PC-3 (cell line): ENCODE results near the gene NPAS1. TPM values are rescaled to one million over a fixed set of nuclear protein-coding genes. Genes with fewer than 3 reads are reported as not detected.

Experiments
- ATAC-seq: fragments of 200-7000 bp; cut with Tn5 transposase; 2 replicates; pipeline ENCODE4 v1.9.1; 2020; ENCODE audit warnings: mild to moderate bottlenecking, moderate library complexity
- BruUV-seq: library from RNA; stranded (reverse); fragments of 400-500 nt; replicated peaks from 2 replicates; lab custom pipeline; 2021; lab: Mats Ljungman, UMichigan
- CTCF ChIA-PET: fragments of 300-600 bp; sonication (Branson Sonifier 250); formaldehyde crosslinking; loops from one replicate; lab custom pipeline; 2022; ENCODE audit warnings: antibody characterized with exemption; lab: Charles Lee
- POLR2A ChIA-PET: fragments of 300-600 bp; sonication (Branson Sonifier 250); formaldehyde crosslinking; loops from one replicate; lab custom pipeline; 2022; ENCODE audit warnings: antibody characterized with exemption; ENCODE audit not compliant: unreplicated experiment; lab: Charles Lee
- DNase-seq: peaks from one replicate; pipeline ENCODE4 v3.0.0-alpha.2; 2015
- H2AFZ ChIP-seq: fragments of 300-600 bp; sonication (generic); 2 replicates; pipeline ENCODE4 v1.6.0; 2016; ENCODE audit warnings: antibody characterized with exemption, low read length
- H3F3A ChIP-seq: fragments of 300-600 bp; sonication (generic); one replicate; pipeline ENCODE4 v1.6.0; 2017; ENCODE audit warnings: antibody characterized with exemption, low read length, control low read depth, mild to moderate bottlenecking; ENCODE audit not compliant: unreplicated experiment
- H3K27ac ChIP-seq: fragments of 300-600 bp; sonication (generic); 2 replicates; pipeline ENCODE4 v1.5.1; 2016; ENCODE audit warnings: mild to moderate bottlenecking, low read length
- H3K27me3 ChIP-seq: fragments of 300-600 bp; sonication (generic); 2 replicates; pipeline ENCODE4 v1.6.1; 2016; ENCODE audit warnings: low read length, mixed read lengths
- H3K36me3 ChIP-seq: fragments of 300-600 bp; sonication (generic); 2 replicates; pipeline ENCODE4 v1.6.1; 2016; ENCODE audit warnings: low read depth, mixed run types, low read length, mixed read lengths
- H3K4me1 ChIP-seq: fragments of 300-600 bp; sonication (generic); 2 replicates; pipeline ENCODE4 v1.5.1; 2016; ENCODE audit warnings: low read length; ENCODE audit not compliant: insufficient read depth
- H3K4me2 ChIP-seq: fragments of 300-600 bp; sonication (generic); 2 replicates; pipeline ENCODE4 v1.6.0; 2016; ENCODE audit warnings: low read length
- H3K4me3 ChIP-seq: fragments of 300-600 bp; sonication (generic); 2 replicates; pipeline ENCODE4 v1.5.1; 2016; ENCODE audit warnings: mild to moderate bottlenecking, low read length, mixed read lengths
- H3K79me2 ChIP-seq: fragments of 300-600 bp; sonication (generic); 2 replicates; pipeline ENCODE4 v1.6.1; 2017; ENCODE audit warnings: low read length, mixed read lengths
- H3K9ac ChIP-seq: fragments of 300-600 bp; sonication (generic); 2 replicates; pipeline ENCODE4 v1.6.0; 2016; ENCODE audit warnings: mild to moderate bottlenecking, low read length
- H3K9me2 ChIP-seq: fragments of 300-600 bp; sonication (generic); replicated peaks from 2 replicates; pipeline ENCODE4 v1.6.1; 2016; ENCODE audit warnings: mixed run types, low read length, mixed read lengths
- H3K9me3 ChIP-seq: fragments of 300-600 bp; sonication (generic); 2 replicates; pipeline ENCODE4 v1.6.1; 2016; ENCODE audit warnings: low read length, mixed read lengths
- H4K20me1 ChIP-seq: fragments of 300-600 bp; sonication (generic); 2 replicates; pipeline ENCODE4 v1.6.1; 2016; ENCODE audit warnings: low read length, mixed read lengths
- EZH2 ChIP-seq: fragments of 300-600 bp; sonication (generic); IDR thresholded peaks from one replicate; pipeline ENCODE4 v1.6.1; 2017; ENCODE audit warnings: antibody characterized with exemption, mild to moderate bottlenecking, low read length; ENCODE audit not compliant: unreplicated experiment
- EZH2phosphoT487 ChIP-seq: fragments of 300-600 bp; sonication (generic); IDR thresholded peaks from 2 replicates; pipeline ENCODE4 v1.6.1; 2018; ENCODE audit warnings: mild to moderate bottlenecking, antibody characterized with exemption, low read length, borderline replicate concordance
- intact Hi-C: fragments of 100-400 bp; cut with micrococcal nuclease; formaldehyde crosslinking; loops from 2 replicates; pipeline ENCODE4 v1.9.0; 2023
- total RNA-seq: library from RNA; depleted of rRNA; stranded (reverse); fragments of >200 nt; gene quantifications from 2 replicates; pipeline ENCODE4 v1.2.3, GENCODE V29; 2014
- TF ChIP-seq, protein P1 (sequence below): fragments of 300-600 bp; sonication (generic); conservative IDR thresholded peaks from 2 replicates; pipeline ENCODE4 v1.5.1; 2017; ENCODE audit warnings: antibody characterized with exemption, low read depth, mild to moderate bottlenecking, low read length

NPAS1 gene
- total RNA-seq, 1 experiment from 2014 or later = 1.6 TPM

DNA sequence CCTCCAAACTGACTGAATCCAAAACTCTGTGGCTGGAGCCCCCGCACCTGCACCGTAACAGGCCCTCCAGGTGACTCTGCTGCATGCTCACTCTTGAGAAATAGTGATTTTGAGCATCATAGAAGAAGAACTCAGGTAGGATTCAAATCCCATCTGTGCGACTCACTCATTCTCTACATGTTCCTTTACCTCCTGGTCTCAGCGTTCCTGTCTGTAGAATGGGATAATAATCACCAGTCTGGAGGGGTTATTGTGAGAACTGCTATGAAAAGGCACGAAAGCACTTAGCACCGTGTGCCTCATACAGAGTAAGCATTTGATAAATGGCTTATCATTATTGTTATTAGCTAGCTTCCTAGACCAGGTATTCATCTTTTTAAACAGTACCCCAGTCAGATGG is 36.5 kb upstream of the NPAS1 start:
- DNase-seq (no peak), ATAC-seq (no peak)
- Histone ChIP-seq H3K4me3 (no peak overlapping the region), H3K36me3 (no peaks in the 10 kb centered on the region; the same call in 1 of the 2 replicates), H3K27ac (no peak overlapping the region), H3K9me3 (no peaks in the 10 kb centered on the region), H3K79me2 (peaks cover 14% of the 10 kb centered on the region), H3K4me2 (no peak overlapping the region), H3K4me1 (peaks cover 11% of the 10 kb centered on the region), H3K9ac (no peak overlapping the region), H2AFZ (no peak overlapping the region), H3K27me3 (no peaks in the 10 kb centered on the region), H3K9me2 (no peaks in the 10 kb centered on the region), H4K20me1 (no peaks in the 10 kb centered on the region), H3F3A (no peaks in the 10 kb centered on the region)
- TF ChIP-seq EZH2 = no peak
- no peak for TF ChIP-seq EZH2phosphoT487
- TF ChIP-seq, protein P1, sequence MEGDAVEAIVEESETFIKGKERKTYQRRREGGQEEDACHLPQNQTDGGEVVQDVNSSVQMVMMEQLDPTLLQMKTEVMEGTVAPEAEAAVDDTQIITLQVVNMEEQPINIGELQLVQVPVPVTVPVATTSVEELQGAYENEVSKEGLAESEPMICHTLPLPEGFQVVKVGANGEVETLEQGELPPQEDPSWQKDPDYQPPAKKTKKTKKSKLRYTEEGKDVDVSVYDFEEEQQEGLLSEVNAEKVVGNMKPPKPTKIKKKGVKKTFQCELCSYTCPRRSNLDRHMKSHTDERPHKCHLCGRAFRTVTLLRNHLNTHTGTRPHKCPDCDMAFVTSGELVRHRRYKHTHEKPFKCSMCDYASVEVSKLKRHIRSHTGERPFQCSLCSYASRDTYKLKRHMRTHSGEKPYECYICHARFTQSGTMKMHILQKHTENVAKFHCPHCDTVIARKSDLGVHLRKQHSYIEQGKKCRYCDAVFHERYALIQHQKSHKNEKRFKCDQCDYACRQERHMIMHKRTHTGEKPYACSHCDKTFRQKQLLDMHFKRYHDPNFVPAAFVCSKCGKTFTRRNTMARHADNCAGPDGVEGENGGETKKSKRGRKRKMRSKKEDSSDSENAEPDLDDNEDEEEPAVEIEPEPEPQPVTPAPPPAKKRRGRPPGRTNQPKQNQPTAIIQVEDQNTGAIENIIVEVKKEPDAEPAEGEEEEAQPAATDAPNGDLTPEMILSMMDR = no peak
- no TSS peak for BruUV-seq
- intact Hi-C loops = no loop called here
- POLR2A ChIA-PET = no interaction called here
- CTCF ChIA-PET = no interaction called here

DNA sequence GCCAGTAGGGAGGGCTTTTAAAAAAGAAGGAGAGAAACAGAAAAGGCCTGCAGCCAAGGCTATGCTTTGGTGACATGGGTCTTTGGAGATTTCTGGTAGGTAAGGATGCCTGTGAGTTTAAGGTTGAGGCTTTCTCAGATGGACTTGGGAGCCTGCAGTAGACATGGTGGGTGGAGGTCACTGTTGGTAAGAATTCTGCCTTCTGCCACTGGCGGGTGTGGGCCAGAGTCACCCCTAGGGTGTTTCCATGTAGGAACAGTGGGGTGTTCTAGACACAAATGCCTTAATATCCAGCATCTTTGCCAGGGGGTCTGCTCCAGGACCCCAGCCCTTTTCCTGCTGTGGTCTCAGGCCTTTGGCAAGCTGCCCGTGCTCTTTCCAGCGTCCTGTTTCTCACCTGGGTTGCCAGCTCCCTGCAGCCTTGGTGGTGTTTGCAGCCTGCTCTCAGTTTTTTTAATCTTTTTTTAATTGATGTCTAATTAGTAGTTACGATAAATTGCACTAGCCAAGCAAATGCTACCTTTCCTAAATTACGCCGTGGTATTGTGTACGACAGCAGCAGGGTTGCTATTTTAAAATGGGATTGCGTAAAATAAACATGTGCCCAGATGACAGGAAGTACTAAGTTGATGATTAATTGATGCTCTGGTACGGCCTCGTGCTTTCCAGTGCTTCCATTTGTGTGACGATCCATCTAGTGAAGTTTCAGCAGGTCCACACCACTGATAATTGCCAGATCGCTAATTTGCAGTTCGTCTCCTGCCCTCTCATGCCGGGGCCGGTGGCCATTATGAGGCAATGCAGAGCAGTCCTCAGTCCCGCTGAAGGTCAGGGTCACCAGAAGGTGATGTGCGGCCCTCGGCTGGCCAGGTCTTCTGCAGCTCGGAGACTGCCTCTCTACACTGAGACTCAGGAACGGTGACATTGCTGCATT is 35.3 kb upstream of the NPAS1 start:
- peaks cover 11% of the 10 kb centered on the region for H3K4me1 ChIP-seq
- H3K9ac ChIP-seq = no peak overlapping the region
- no peaks in the 10 kb centered on the region for H3F3A ChIP-seq
- H3K79me2 ChIP-seq = peaks cover 14% of the 10 kb centered on the region
- peak; percentile 38 for DNase-seq
- H4K20me1 ChIP-seq = no peaks in the 10 kb centered on the region
- ChIA-PET CTCF (no interaction called here), POLR2A (no interaction called here)
- intact Hi-C loops = no loop called here
- H3K9me3 ChIP-seq = no peaks in the 10 kb centered on the region
- ATAC-seq = no peak
- no peaks in the 10 kb centered on the region for H3K9me2 ChIP-seq
- no peak overlapping the region for H3K27ac ChIP-seq
- TF ChIP-seq, protein P1 = no peak
- TF ChIP-seq EZH2phosphoT487 (no peak), EZH2 (no peak)
- H3K4me3 ChIP-seq = no peak overlapping the region
- no peaks in the 10 kb centered on the region for H3K27me3 ChIP-seq
- H3K36me3 ChIP-seq = no peaks in the 10 kb centered on the region; the same call in 1 of the 2 replicates
- no TSS peak for BruUV-seq
- no peak overlapping the region for H3K4me2 ChIP-seq
- H2AFZ ChIP-seq = no peak overlapping the region
